Mesenchymal stem cell (in vitro differentiated cells and primary cell): ENCODE measurements around the gene EIF4EBP2.

ENCODE experiments used
- DNase-seq: peaks from one replicate; pipeline ENCODE4 v3.0.0-alpha.2; 2013
- H2AFZ ChIP-seq: one replicate; pipeline ENCODE4 v1.6.1; 2013; ENCODE audit warnings: low read depth, mild to moderate bottlenecking, control low read depth, inconsistent platforms, low read length, moderate library complexity
- H2AK5ac ChIP-seq: 2 replicates; pipeline ENCODE4 v1.6.1; 2013; ENCODE audit warnings: low read length, moderate library complexity, mild to moderate bottlenecking, inconsistent platforms; ENCODE audit not compliant: severe bottlenecking
- H2BK120ac ChIP-seq: one replicate; pipeline ENCODE4 v1.6.1; 2013; ENCODE audit warnings: low read depth, mild to moderate bottlenecking, inconsistent platforms, low read length, moderate library complexity
- H2BK12ac ChIP-seq, 2 experiments: one replicate each; pipeline ENCODE4 v1.6.1; 2013; ENCODE audit warnings: inconsistent platforms in 2 of 2, low read length in 2 of 2, mild to moderate bottlenecking in 2 of 2, moderate library complexity in 2 of 2, control low read depth in 1 of 2
- H2BK15ac ChIP-seq: one replicate; pipeline ENCODE4 v1.6.1; 2013; ENCODE audit warnings: mild to moderate bottlenecking, low read depth, inconsistent platforms; ENCODE audit not compliant: poor library complexity, severe bottlenecking
- H2BK5ac ChIP-seq: 2 replicates; pipeline ENCODE4 v1.6.1; 2013; ENCODE audit warnings: low read depth, mild to moderate bottlenecking, low read length, control low read depth, inconsistent platforms; ENCODE audit not compliant: poor library complexity, severe bottlenecking
- H3K14ac ChIP-seq, 2 experiments: one replicate each; pipeline ENCODE4 v1.6.1; 2013; ENCODE audit warnings: inconsistent platforms in 2 of 2, low read length in 2 of 2, control low read depth in 1 of 2, mild to moderate bottlenecking in 1 of 2, moderate library complexity in 1 of 2
- H3K18ac ChIP-seq, 2 experiments: one replicate each; pipeline ENCODE4 v1.6.1; 2013; ENCODE audit warnings: inconsistent platforms in 2 of 2, low read length in 2 of 2, control low read depth in 1 of 2, low read depth in 1 of 2, mild to moderate bottlenecking in 1 of 2
- H3K23ac ChIP-seq, 2 experiments: one replicate each; pipeline ENCODE4 v1.6.1; 2013; ENCODE audit warnings: inconsistent platforms in 2 of 2, low read length in 2 of 2, mild to moderate bottlenecking in 2 of 2, moderate library complexity in 2 of 2, control low read depth in 1 of 2
- H3K27ac ChIP-seq: 2 replicates; pipeline ENCODE4 v1.5.1; 2013; ENCODE audit warnings: mild to moderate bottlenecking, moderate library complexity, low read length, control low read depth, inconsistent platforms; ENCODE audit not compliant: poor library complexity, severe bottlenecking
- H3K27me3 ChIP-seq, 2 experiments: 2 replicates each; pipeline versions ENCODE4 v1.6.1 to v1.7.0; 2013; ENCODE audit warnings: low read length in 2 of 2, mild to moderate bottlenecking in 2 of 2, moderate library complexity in 2 of 2, control low read depth in 1 of 2, inconsistent platforms in 1 of 2; ENCODE audit not compliant: control insufficient read depth in 1 of 2, insufficient read depth in 1 of 2
- H3K36me3 ChIP-seq, 2 experiments: 2 replicates each; pipeline versions ENCODE4 v1.6.1 to v1.7.0; 2013; ENCODE audit warnings: low read length in 2 of 2, control low read depth in 1 of 2, inconsistent platforms in 1 of 2, low read depth in 1 of 2, mild to moderate bottlenecking in 1 of 2; ENCODE audit not compliant: insufficient read depth in 2 of 2, control insufficient read depth in 1 of 2
- H3K4ac ChIP-seq, 2 experiments: one replicate each; pipeline ENCODE4 v1.6.1; 2013; ENCODE audit warnings: inconsistent platforms in 2 of 2, low read length in 2 of 2, mild to moderate bottlenecking in 2 of 2, moderate library complexity in 2 of 2, control low read depth in 1 of 2, low read depth in 1 of 2
- H3K4me1 ChIP-seq: 2 replicates; pipeline ENCODE4 v1.6.1; 2013; ENCODE audit warnings: low read depth, low read length, control low read depth; ENCODE audit not compliant: control insufficient read depth, insufficient read depth
- H3K4me2 ChIP-seq: 2 replicates; pipeline ENCODE4 v1.6.1; 2013; ENCODE audit warnings: low read length, mild to moderate bottlenecking, inconsistent platforms; ENCODE audit not compliant: poor library complexity, severe bottlenecking
- H3K4me3 ChIP-seq, 2 experiments: 2 replicates each; pipeline versions ENCODE4 v1.5.1 to v1.7.0; 2013; ENCODE audit warnings: low read length in 2 of 2, mild to moderate bottlenecking in 2 of 2, control low read depth in 1 of 2, low read depth in 1 of 2; ENCODE audit not compliant: insufficient read depth in 1 of 2
- H3K79me1 ChIP-seq: replicated peaks from 2 replicates; pipeline ENCODE4 v1.6.1; 2013; ENCODE audit warnings: mild to moderate bottlenecking, control low read depth, low read length, inconsistent platforms; ENCODE audit not compliant: poor library complexity, severe bottlenecking
- H3K9ac ChIP-seq: 2 replicates; pipeline ENCODE4 v1.7.0; 2013; ENCODE audit warnings: mild to moderate bottlenecking, low read length, moderate library complexity
- H3K9me3 ChIP-seq: 2 replicates; pipeline ENCODE4 v1.7.0; 2013; ENCODE audit warnings: mild to moderate bottlenecking, low read length; ENCODE audit not compliant: control insufficient read depth
- H4K8ac ChIP-seq: one replicate; pipeline ENCODE4 v1.6.1; 2013; ENCODE audit warnings: inconsistent platforms, mild to moderate bottlenecking, low read length, moderate library complexity
- H4K91ac ChIP-seq: one replicate; pipeline ENCODE4 v1.6.1; 2013; ENCODE audit warnings: mild to moderate bottlenecking, low read length, inconsistent platforms
- WGBS: methylation state at CpG from one replicate; pipeline ENCODE4 v1.1.7; 2013; ENCODE audit warnings: mixed read lengths; 5-methylcytosine and 5-hydroxymethylcytosine counted together

Gene EIF4EBP2

DNA sequence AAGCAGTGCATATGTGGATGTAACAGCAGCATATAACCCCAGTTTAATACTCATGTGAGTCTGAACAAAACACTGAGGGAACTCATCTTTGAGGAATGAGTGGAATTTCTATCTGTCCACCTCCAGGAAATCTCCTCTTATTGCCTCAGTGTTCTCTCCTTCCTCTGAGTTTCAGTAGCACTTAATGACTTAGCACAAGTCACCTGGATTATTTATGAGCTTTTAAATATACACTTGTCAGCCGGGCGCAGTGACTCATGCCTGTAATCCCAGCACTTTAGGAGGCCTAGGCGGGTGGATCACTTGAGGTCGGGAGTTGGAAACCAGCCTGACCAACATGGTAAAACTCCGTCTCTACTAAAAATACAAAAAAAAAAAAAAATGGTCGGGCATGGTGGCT is 25.8 kb upstream of the EIF4EBP2 start:
- no peak overlapping the region for H2BK12ac ChIP-seq
- no peak overlapping the region for H3K9ac ChIP-seq
- no peak overlapping the region for H4K91ac ChIP-seq
- H4K8ac ChIP-seq: no peak overlapping the region
- no peak overlapping the region for H2BK5ac ChIP-seq
- H2BK120ac ChIP-seq: no peak overlapping the region
- no peak overlapping the region for H3K18ac ChIP-seq
- H3K9me3 ChIP-seq: peaks cover 8% of the 10 kb centered on the region
- no peak overlapping the region for H3K4me3 ChIP-seq
- no peak overlapping the region for H2AK5ac ChIP-seq
- H3K27me3 ChIP-seq: peaks cover 0 to 4% of the 10 kb centered on the region in 2 experiments
- peaks cover 0 to 5% of the 10 kb centered on the region in 2 experiments for H3K36me3 ChIP-seq
- peaks cover 34% of the 10 kb centered on the region for H3K4me1 ChIP-seq
- H2BK15ac ChIP-seq: no peak overlapping the region
- H3K14ac ChIP-seq: no peak overlapping the region
- no peak overlapping the region for H3K4me2 ChIP-seq
- H3K23ac ChIP-seq: no peak overlapping the region
- DNase-seq: peak; percentile 93
- peaks cover 18% of the 10 kb centered on the region for H3K79me1 ChIP-seq
- H2AFZ ChIP-seq: no peak overlapping the region
- H3K27ac ChIP-seq: peak overlapping the region; percentile 87
- H3K4ac ChIP-seq: no peak overlapping the region
- 0% methylated on average over 6 of the region's 6 CpGs for WGBS

DNA sequence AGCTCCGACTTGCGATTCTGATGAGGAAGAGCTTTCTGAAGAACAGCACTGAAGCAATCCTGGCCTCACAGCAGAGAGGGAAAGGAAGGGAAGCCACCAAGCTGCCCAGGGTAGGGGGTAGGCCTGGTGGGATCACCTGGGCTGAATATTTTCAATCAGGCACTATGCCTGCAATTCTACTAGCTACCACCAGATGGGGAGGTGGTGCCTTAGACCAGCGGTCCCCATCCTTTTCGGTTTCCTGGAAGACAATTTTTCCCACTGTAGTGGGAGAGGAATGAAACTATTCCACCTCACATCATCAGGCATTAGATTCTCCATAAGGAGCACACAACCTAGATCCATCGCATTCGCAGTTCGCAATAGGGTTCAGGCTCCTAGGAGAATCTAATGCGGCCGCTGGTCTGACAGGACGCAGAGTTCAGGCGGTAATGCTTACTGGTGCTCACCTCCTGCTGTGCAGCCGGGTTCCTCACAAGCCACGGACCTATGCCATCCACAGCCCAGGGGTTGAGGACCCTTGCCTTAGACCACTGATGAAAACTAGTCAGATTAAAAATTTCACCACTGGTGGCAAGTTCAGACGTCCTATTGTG is 24.3 kb upstream of the EIF4EBP2 start:
- no peak overlapping the region for H2AFZ ChIP-seq

DNA sequence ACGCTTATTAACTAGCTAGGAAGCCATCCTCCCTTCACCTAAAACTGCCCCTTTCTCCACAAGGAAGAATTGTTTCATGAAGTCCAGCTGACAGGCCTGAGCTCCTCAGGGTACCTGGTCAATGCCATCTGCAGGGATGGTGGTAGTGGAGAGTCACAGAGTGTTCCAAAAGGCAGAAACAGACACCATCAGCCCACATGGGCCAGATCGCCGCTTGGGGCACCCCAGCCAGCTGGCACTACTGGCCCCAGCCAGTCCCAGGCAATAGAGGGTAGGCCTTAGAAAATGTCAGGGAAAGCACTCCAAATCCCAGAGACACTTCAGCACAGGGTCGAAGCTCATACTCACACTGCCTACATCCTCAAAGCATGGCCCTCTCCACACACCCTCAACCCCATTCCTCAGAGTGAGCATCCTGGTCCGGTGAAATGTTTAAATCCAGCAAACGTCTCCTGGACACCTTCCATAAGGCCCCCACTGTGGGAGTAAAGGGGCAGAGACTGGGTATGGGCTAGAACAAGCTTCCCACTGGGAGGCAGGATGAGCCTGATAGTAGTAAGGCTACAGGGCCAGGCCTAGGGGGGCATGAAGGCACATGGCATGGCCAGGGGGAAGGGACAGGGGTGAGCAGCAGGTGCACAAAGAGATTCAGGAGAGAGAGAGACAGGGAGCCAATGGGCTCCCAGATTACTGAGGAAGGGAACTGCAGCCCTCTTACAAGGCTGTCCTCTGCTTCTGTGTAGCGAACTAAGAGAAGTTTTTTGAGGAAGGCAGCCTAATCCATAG is 23.4 kb upstream of the EIF4EBP2 start:
- Histone ChIP-seq H2BK120ac (no peak overlapping the region), H3K9me3 (peaks cover 8% of the 10 kb centered on the region), H3K9ac (no peak overlapping the region), H3K27ac (no peak overlapping the region), H3K4ac (no peak overlapping the region), H3K18ac (no peak overlapping the region), H3K4me2 (no peak overlapping the region), H3K4me3 (no peak overlapping the region), H3K23ac (no peak overlapping the region), H2BK15ac (no peak overlapping the region), H3K4me1 (peaks cover 26% of the 10 kb centered on the region), H3K14ac (no peak overlapping the region), H3K36me3 (no peaks in the 10 kb centered on the region), H4K91ac (no peak overlapping the region), H3K27me3 (peaks cover 0 to 9% of the 10 kb centered on the region in 2 experiments), H2BK12ac (peak overlapping the region; percentile 45 to 70), H2BK5ac (no peak overlapping the region), H2AK5ac (no peak overlapping the region), H4K8ac (no peak overlapping the region), H3K79me1 (peaks cover 12% of the 10 kb centered on the region), H2AFZ (no peak overlapping the region)
- WGBS: over 99% methylated on average over 7 of the region's 7 CpGs
- no peak for DNase-seq

More for the DNA sequence above, 24.3 kb upstream of the EIF4EBP2 start:
- Histone ChIP-seq H3K27me3 (peaks cover 0 to 9% of the 10 kb centered on the region in 2 experiments), H2BK15ac (no peak overlapping the region), H3K23ac (no peak overlapping the region), H3K14ac (no peak overlapping the region), H2BK12ac (peak overlapping the region in 1 of 2 experiments; percentile 18), H2AK5ac (peak overlapping the region; percentile 65), H3K9me3 (peaks cover 8% of the 10 kb centered on the region), H3K79me1 (peaks cover 12% of the 10 kb centered on the region), H2BK5ac (no peak overlapping the region), H3K4ac (no peak overlapping the region), H3K4me2 (no peak overlapping the region), H3K18ac (peak overlapping the region in 1 of 2 experiments; percentile 34), H4K91ac (no peak overlapping the region), H4K8ac (no peak overlapping the region), H3K4me1 (peaks cover 34% of the 10 kb centered on the region), H3K4me3 (no peak overlapping the region), H3K27ac (no peak overlapping the region), H2BK120ac (no peak overlapping the region), H3K9ac (no peak overlapping the region), H3K36me3 (no peaks in the 10 kb centered on the region)
- DNase-seq: no peak
- 81% methylated on average over 14 of the region's 14 CpGs for WGBS
